Activated T-helper 17 cell treated with anti-CD3 and anti-CD28 coated beads, Interleukin-2, amount 50 U/mL, for 72 hours (primary cell): ENCODE data around the gene WDR27. TPM values are rescaled to one million over a fixed set of nuclear protein-coding genes. Genes with fewer than 3 reads are reported as not detected.
A peak's percentile ranks its signal among the peaks of the same experiment; 100 is the strongest.

Experiments used
- ATAC-seq: fragments of 150-1000 bp; cut with Tn5 transposase; replicated peaks from 2 replicates; pipeline ENCODE4 v1.10.0; 2021; ENCODE audit warnings: mild to moderate bottlenecking, moderate library complexity
- H3K27ac Mint-ChIP-seq: one replicate; pipeline ENCODE4 v1.8.0; 2022; ENCODE audit warnings: mixed read lengths
- H3K27me3 Mint-ChIP-seq: one replicate; pipeline ENCODE4 v1.8.0; 2022; ENCODE audit warnings: mixed read lengths
- H3K36me3 Mint-ChIP-seq: one replicate; pipeline ENCODE4 v1.8.0; 2022; ENCODE audit warnings: low read depth, mild to moderate bottlenecking, mixed read lengths
- H3K4me1 Mint-ChIP-seq: one replicate; pipeline ENCODE4 v1.8.0; 2022; ENCODE audit warnings: mixed read lengths
- H3K4me3 Mint-ChIP-seq: one replicate; pipeline ENCODE4 v1.8.0; 2022; ENCODE audit warnings: mild to moderate bottlenecking, mixed read lengths
- H3K9me3 Mint-ChIP-seq: one replicate; pipeline ENCODE4 v1.8.0; 2022; ENCODE audit warnings: mixed read lengths
- total RNA-seq, 2 donors: library from RNA; stranded (reverse); gene quantifications; one replicate each; pipeline ENCODE4 v1.2.3, GENCODE V29; 2022

WDR27 gene
- total RNA-seq, 2 donors from 2014 or later = 38.3 to 39.9 TPM

GRCh38 chr6:169556758-169557548, 144.9 kb downstream of the WDR27 start:
- H3K4me1 Mint-ChIP-seq = peaks cover 8% of the 10 kb centered on the region
- peak overlapping the region; percentile 43 for H3K4me3 Mint-ChIP-seq
- H3K9me3 Mint-ChIP-seq = peaks cover 3% of the 10 kb centered on the region
- no peaks in the 10 kb centered on the region for H3K27me3 Mint-ChIP-seq
- H3K27ac Mint-ChIP-seq = no peak overlapping the region
- H3K36me3 Mint-ChIP-seq = peaks cover 23% of the 10 kb centered on the region
- peak; percentile 99 for ATAC-seq

- H3K27me3 Mint-ChIP-seq = no peaks in the 10 kb centered on the region
- H3K27ac Mint-ChIP-seq = no peak overlapping the region
- ATAC-seq = peak; percentile 21
- peaks cover 23% of the 10 kb centered on the region for H3K36me3 Mint-ChIP-seq
- H3K9me3 Mint-ChIP-seq = peaks cover 3% of the 10 kb centered on the region
- H3K4me1 Mint-ChIP-seq = peaks cover 8% of the 10 kb centered on the region
- H3K4me3 Mint-ChIP-seq = no peak overlapping the region
These were observed 145.7 kb downstream of the WDR27 start for GRCh38 chr6:169555971-169556617.

GRCh38 chr6:169545982-169546381, 155.8 kb downstream of the WDR27 start:
- no peaks in the 10 kb centered on the region for H3K4me1 Mint-ChIP-seq
- no peak overlapping the region for H3K27ac Mint-ChIP-seq
- H3K36me3 Mint-ChIP-seq = no peaks in the 10 kb centered on the region
- H3K4me3 Mint-ChIP-seq = no peak overlapping the region
- ATAC-seq = no peak
- H3K9me3 Mint-ChIP-seq = peaks cover 6% of the 10 kb centered on the region
- no peaks in the 10 kb centered on the region for H3K27me3 Mint-ChIP-seq

- no peaks in the 10 kb centered on the region for H3K36me3 Mint-ChIP-seq
- no peak overlapping the region for H3K4me3 Mint-ChIP-seq
- no peaks in the 10 kb centered on the region for H3K4me1 Mint-ChIP-seq
- H3K27me3 Mint-ChIP-seq = no peaks in the 10 kb centered on the region
- peaks cover 4% of the 10 kb centered on the region for H3K9me3 Mint-ChIP-seq
- no peak for ATAC-seq
- no peak overlapping the region for H3K27ac Mint-ChIP-seq
These were observed 158.1 kb downstream of the WDR27 start for GRCh38 chr6:169543704-169544103.

GRCh38 chr6:169542491-169542890, 159.3 kb downstream of the WDR27 start:
- H3K4me1 Mint-ChIP-seq = no peaks in the 10 kb centered on the region
- H3K4me3 Mint-ChIP-seq = no peak overlapping the region
- no peaks in the 10 kb centered on the region for H3K36me3 Mint-ChIP-seq
- H3K9me3 Mint-ChIP-seq = no peaks in the 10 kb centered on the region
- no peaks in the 10 kb centered on the region for H3K27me3 Mint-ChIP-seq
- H3K27ac Mint-ChIP-seq = no peak overlapping the region
- ATAC-seq = no peak

GRCh38 chr6:169539176-169539897, 162.5 kb downstream of the WDR27 start:
- peaks cover 20% of the 10 kb centered on the region for H3K9me3 Mint-ChIP-seq
- no peak overlapping the region for H3K27ac Mint-ChIP-seq
- H3K4me3 Mint-ChIP-seq = no peak overlapping the region
- no peaks in the 10 kb centered on the region for H3K4me1 Mint-ChIP-seq
- H3K36me3 Mint-ChIP-seq = no peaks in the 10 kb centered on the region
- ATAC-seq = no peak
- H3K27me3 Mint-ChIP-seq = no peaks in the 10 kb centered on the region

GRCh38 chr6:169536446-169537170, 165.2 kb downstream of the WDR27 start:
- ATAC-seq = no peak
- no peak overlapping the region for H3K4me3 Mint-ChIP-seq
- H3K4me1 Mint-ChIP-seq = no peaks in the 10 kb centered on the region
- no peaks in the 10 kb centered on the region for H3K36me3 Mint-ChIP-seq
- H3K27ac Mint-ChIP-seq = no peak overlapping the region
- no peaks in the 10 kb centered on the region for H3K27me3 Mint-ChIP-seq
- peaks cover 20% of the 10 kb centered on the region for H3K9me3 Mint-ChIP-seq

- ATAC-seq = no peak
- no peaks in the 10 kb centered on the region for H3K27me3 Mint-ChIP-seq
- no peaks in the 10 kb centered on the region for H3K36me3 Mint-ChIP-seq
- no peak overlapping the region for H3K4me3 Mint-ChIP-seq
- H3K27ac Mint-ChIP-seq = no peak overlapping the region
- H3K9me3 Mint-ChIP-seq = peaks cover 20% of the 10 kb centered on the region
- H3K4me1 Mint-ChIP-seq = peaks cover 12% of the 10 kb centered on the region
These were observed 167.8 kb downstream of the WDR27 start for GRCh38 chr6:169534039-169534421.

- Mint-ChIP-seq H3K36me3 (no peaks in the 10 kb centered on the region), H3K27me3 (no peaks in the 10 kb centered on the region), H3K9me3 (peaks cover 20% of the 10 kb centered on the region), H3K4me3 (no peak overlapping the region), H3K27ac (no peak overlapping the region), H3K4me1 (peaks cover 12% of the 10 kb centered on the region)
- no peak for ATAC-seq
These were observed 168.4 kb downstream of the WDR27 start for GRCh38 chr6:169533301-169534038.

- H3K27me3 Mint-ChIP-seq = no peaks in the 10 kb centered on the region
These were observed 171.1 kb downstream of the WDR27 start for GRCh38 chr6:169530752-169531123.

GRCh38 chr6:169529931-169530751, 171.7 kb downstream of the WDR27 start:
- H3K4me1 Mint-ChIP-seq = peaks cover 12% of the 10 kb centered on the region
- peak overlapping the region; percentile 60 for H3K4me3 Mint-ChIP-seq
- H3K36me3 Mint-ChIP-seq = no peaks in the 10 kb centered on the region
- peak overlapping the region; percentile 70 for H3K27ac Mint-ChIP-seq
- peaks cover 3% of the 10 kb centered on the region for H3K9me3 Mint-ChIP-seq
- peak; percentile 88 for ATAC-seq
- no peaks in the 10 kb centered on the region for H3K27me3 Mint-ChIP-seq

More at GRCh38 chr6:169530752-169531123, 171.1 kb downstream of the WDR27 start:
- peak overlapping the region; percentile 60 for H3K4me3 Mint-ChIP-seq
- peaks cover 5% of the 10 kb centered on the region for H3K9me3 Mint-ChIP-seq
- H3K27ac Mint-ChIP-seq = peak overlapping the region; percentile 70
- ATAC-seq = peak; percentile 88
- H3K4me1 Mint-ChIP-seq = peaks cover 12% of the 10 kb centered on the region
- no peaks in the 10 kb centered on the region for H3K36me3 Mint-ChIP-seq

GRCh38 chr6:169528755-169529154, 173.1 kb downstream of the WDR27 start:
- ATAC-seq = no peak

GRCh38 chr6:169527306-169527705, 174.5 kb downstream of the WDR27 start:
- H3K27me3 Mint-ChIP-seq = no peaks in the 10 kb centered on the region
- no peak for ATAC-seq

More at GRCh38 chr6:169528755-169529154, 173.1 kb downstream of the WDR27 start:
- Mint-ChIP-seq H3K4me3 (no peak overlapping the region), H3K27ac (no peak overlapping the region), H3K9me3 (no peaks in the 10 kb centered on the region), H3K27me3 (no peaks in the 10 kb centered on the region), H3K36me3 (no peaks in the 10 kb centered on the region), H3K4me1 (peaks cover 12% of the 10 kb centered on the region)

More at GRCh38 chr6:169527306-169527705, 174.5 kb downstream of the WDR27 start:
- no peak overlapping the region for H3K27ac Mint-ChIP-seq
- H3K9me3 Mint-ChIP-seq = no peaks in the 10 kb centered on the region
- no peaks in the 10 kb centered on the region for H3K36me3 Mint-ChIP-seq
- no peak overlapping the region for H3K4me3 Mint-ChIP-seq
- peaks cover 12% of the 10 kb centered on the region for H3K4me1 Mint-ChIP-seq
